ENCODE results near the gene MCF2L2.

The MCF2L2 gene

GRCh38 chr3:183268366-183268765, 160.1 kb downstream of the MCF2L2 start:
- TF ChIP-seq, protein P1, sequence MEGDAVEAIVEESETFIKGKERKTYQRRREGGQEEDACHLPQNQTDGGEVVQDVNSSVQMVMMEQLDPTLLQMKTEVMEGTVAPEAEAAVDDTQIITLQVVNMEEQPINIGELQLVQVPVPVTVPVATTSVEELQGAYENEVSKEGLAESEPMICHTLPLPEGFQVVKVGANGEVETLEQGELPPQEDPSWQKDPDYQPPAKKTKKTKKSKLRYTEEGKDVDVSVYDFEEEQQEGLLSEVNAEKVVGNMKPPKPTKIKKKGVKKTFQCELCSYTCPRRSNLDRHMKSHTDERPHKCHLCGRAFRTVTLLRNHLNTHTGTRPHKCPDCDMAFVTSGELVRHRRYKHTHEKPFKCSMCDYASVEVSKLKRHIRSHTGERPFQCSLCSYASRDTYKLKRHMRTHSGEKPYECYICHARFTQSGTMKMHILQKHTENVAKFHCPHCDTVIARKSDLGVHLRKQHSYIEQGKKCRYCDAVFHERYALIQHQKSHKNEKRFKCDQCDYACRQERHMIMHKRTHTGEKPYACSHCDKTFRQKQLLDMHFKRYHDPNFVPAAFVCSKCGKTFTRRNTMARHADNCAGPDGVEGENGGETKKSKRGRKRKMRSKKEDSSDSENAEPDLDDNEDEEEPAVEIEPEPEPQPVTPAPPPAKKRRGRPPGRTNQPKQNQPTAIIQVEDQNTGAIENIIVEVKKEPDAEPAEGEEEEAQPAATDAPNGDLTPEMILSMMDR (IDR thresholded peaks at IDR 0.05; ENCODE audit: low read depth, low read length): no peak
- H3K9me3 ChIP-seq: no peaks in the 10 kb centered on the region
- H3K4me1 ChIP-seq: no peaks in the 10 kb centered on the region
- H3K36me3 ChIP-seq: no peaks in the 10 kb centered on the region
- no peak for DNase-seq
- H3K27me3 ChIP-seq: no peaks in the 10 kb centered on the region
- H3K4me3 ChIP-seq (ENCODE audit: low read depth, low read length): no peak overlapping the region

DNA sequence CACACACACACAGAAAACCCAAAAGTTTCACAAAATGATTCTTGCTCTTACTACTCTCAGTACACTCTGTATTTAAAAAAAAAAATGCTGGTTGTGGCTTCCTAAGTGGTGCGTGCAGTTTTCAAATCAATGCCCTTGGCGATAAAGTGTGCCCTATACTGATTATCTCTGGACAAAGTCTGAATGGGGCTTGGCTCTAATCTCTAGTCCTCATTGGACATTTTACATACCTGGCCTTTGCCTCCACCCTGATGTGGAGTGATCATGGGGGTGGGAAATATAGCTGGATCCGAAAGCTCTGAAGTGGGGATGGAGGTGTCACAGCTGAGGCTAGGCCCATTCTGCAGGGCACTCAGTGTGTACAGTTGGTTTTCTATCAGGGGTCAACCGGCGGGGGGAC, 161.3 kb downstream of the MCF2L2 start:
- H3K27me3 ChIP-seq: no peaks in the 10 kb centered on the region
- H3K9me3 ChIP-seq: no peaks in the 10 kb centered on the region
- H3K4me1 ChIP-seq: no peaks in the 10 kb centered on the region
- no peak overlapping the region for H3K4me3 ChIP-seq (ENCODE audit: low read depth, low read length)
- TF ChIP-seq, protein P1 (IDR thresholded peaks at IDR 0.05; ENCODE audit: low read depth, low read length): no peak
- no peaks in the 10 kb centered on the region for H3K36me3 ChIP-seq
- DNase-seq: no peak

- DNase-seq: no peak
- TF ChIP-seq, protein P1 (IDR thresholded peaks at IDR 0.05; ENCODE audit: low read depth, low read length): no peak
These were observed 162.0 kb downstream of the MCF2L2 start for GRCh38 chr3:183266454-183266853.

DNA sequence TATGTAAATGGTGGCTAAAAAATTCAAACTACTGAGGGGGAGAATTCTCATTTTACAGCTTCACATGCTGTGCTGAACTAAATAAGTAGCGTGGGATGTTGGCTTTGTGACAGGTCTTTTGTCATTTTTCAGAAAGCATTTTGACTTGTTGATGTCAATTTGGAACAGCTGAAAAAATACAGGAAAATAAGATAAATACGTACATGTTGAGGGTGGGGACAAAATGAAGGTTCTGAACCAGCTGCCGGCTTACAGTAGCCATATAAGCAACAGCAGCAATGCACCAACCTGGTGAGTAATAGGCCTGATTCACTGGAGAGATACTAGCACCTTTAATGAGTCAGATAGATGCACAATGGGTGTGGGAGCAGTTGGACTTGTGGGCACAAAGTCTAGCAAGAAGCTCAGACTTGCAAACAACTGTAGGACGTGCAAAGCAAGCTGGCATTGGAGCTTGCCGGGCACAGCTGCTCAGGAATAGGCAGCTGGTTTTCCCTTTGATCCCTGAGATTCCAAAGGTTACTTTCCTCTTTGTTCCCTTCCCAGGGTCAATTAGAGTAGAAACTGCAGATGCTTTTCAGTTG, 162.5 kb downstream of the MCF2L2 start:
- Histone ChIP-seq H3K36me3 (no peaks in the 10 kb centered on the region), H3K9me3 (no peaks in the 10 kb centered on the region), H3K4me3 (ENCODE audit: low read depth, low read length) (no peak overlapping the region), H3K27me3 (no peaks in the 10 kb centered on the region), H3K4me1 (no peaks in the 10 kb centered on the region)
- no peak for DNase-seq
- TF ChIP-seq, protein P1 (IDR thresholded peaks at IDR 0.05; ENCODE audit: low read depth, low read length): no peak

More at GRCh38 chr3:183266454-183266853, 162.0 kb downstream of the MCF2L2 start:
- Histone ChIP-seq H3K4me3 (ENCODE audit: low read depth, low read length) (no peak overlapping the region), H3K4me1 (no peaks in the 10 kb centered on the region), H3K9me3 (no peaks in the 10 kb centered on the region), H3K27me3 (no peaks in the 10 kb centered on the region), H3K36me3 (no peaks in the 10 kb centered on the region)

DNA sequence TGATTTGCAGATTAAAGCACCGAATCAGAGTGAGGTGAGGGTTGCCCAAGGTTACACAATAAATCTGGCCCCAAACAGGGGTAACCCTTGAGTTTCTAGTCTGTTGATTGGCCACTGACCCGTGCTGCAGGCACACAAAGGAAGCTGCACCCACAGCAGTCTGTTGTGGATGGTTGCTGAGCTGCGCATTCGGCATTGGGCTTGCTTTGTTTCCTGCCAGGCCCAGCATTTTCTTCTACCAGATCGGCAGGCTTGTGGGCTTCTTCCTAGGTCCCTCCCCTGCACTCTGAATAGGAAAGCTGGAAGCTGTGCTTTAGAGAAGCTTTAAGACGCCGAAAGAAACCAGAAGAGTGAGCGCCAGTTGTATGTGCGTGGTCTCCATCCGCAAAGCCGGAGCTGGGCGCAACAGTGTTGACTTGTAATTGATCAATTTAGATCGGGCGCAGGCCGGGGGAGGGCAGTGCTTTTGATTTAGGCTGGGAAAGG, 163.2 kb downstream of the MCF2L2 start:
- TF ChIP-seq, protein P1 (IDR thresholded peaks at IDR 0.05; ENCODE audit: low read depth, low read length): no peak
- no peak for DNase-seq
- Histone ChIP-seq H3K4me3 (ENCODE audit: low read depth, low read length) (no peak overlapping the region), H3K36me3 (no peaks in the 10 kb centered on the region), H3K4me1 (no peaks in the 10 kb centered on the region), H3K9me3 (no peaks in the 10 kb centered on the region), H3K27me3 (no peaks in the 10 kb centered on the region)

- Histone ChIP-seq H3K9me3 (no peaks in the 10 kb centered on the region), H3K36me3 (no peaks in the 10 kb centered on the region), H3K27me3 (no peaks in the 10 kb centered on the region), H3K4me3 (ENCODE audit: low read depth, low read length) (no peak overlapping the region), H3K4me1 (no peaks in the 10 kb centered on the region)
- TF ChIP-seq, protein P1 (IDR thresholded peaks at IDR 0.05; ENCODE audit: low read depth, low read length): no peak
- DNase-seq: no peak
These were observed 164.2 kb downstream of the MCF2L2 start for GRCh38 chr3:183264268-183264667.

All from BE2C (cell line).